AG10803 (cell line): ENCODE results near the gene LY6G6D.

ENCODE experiments used
- DNase-seq: peaks from one replicate; pipeline ENCODE4 v3.0.0; 2010; ENCODE audit warnings: low read depth
- H3K4me3 ChIP-seq: 2 replicates; pipeline ENCODE4 v1.5.1; 2011; ENCODE audit warnings: mild to moderate bottlenecking, low read length, control low read depth
- CTCF ChIP-seq: conservative IDR thresholded peaks from 2 replicates; pipeline ENCODE4 v1.5.1; 2011; ENCODE audit warnings: mild to moderate bottlenecking, low read length, control low read depth, inconsistent platforms

The LY6G6D gene

GRCh38 chr6:31720196-31720770, 5.1 kb downstream of the LY6G6D start:
- no peak overlapping the region for H3K4me3 ChIP-seq
- DNase-seq, result peak; percentile 42
- no peak for TF ChIP-seq CTCF

GRCh38 chr6:31721351-31722020, 6.3 kb downstream of the LY6G6D start, which contains the start of gene LY6G6C:
TSS of gene LY6G6C (minus strand) at chr6:31721746. CDS start at chr6:31721679, 67 bp downstream.
- DNase-seq, result no peak
- no peak within 1 kb of the TSS for H3K4me3 ChIP-seq
- no peak for TF ChIP-seq CTCF

- TF ChIP-seq CTCF, result no peak
- no peak overlapping the region for H3K4me3 ChIP-seq
- no peak for DNase-seq
These were observed 7.0 kb downstream of the LY6G6D start for GRCh38 chr6:31722173-31722572.

GRCh38 chr6:31723245-31723979, 8.3 kb downstream of the LY6G6D start, which contains the start of gene MPIG6B:
TSS of gene MPIG6B (plus strand) at chr6:31723373. CDS start at chr6:31723384, 11 bp downstream.
- DNase-seq, result no peak
- H3K4me3 ChIP-seq, result no peak within 1 kb of the TSS
- TF ChIP-seq CTCF, result no peak

GRCh38 chr6:31723980-31724691, 9.0 kb downstream of the LY6G6D start:
- no peak for TF ChIP-seq CTCF
- DNase-seq, result no peak
- no peak overlapping the region for H3K4me3 ChIP-seq

GRCh38 chr6:31725502-31726350, 10.6 kb downstream of the LY6G6D start:
- TF ChIP-seq CTCF, result no peak
- DNase-seq, result no peak
- no peak overlapping the region for H3K4me3 ChIP-seq
